GM21529 (cell line): ENCODE measurements around the gene PTTG1IP.

ENCODE experiments used
- ATAC-seq: cut with Tn5 transposase; IDR thresholded peaks from one replicate; pipeline ENCODE4 v1.9.1; 2021; ENCODE audit not compliant: unreplicated experiment

PTTG1IP gene

DNA sequence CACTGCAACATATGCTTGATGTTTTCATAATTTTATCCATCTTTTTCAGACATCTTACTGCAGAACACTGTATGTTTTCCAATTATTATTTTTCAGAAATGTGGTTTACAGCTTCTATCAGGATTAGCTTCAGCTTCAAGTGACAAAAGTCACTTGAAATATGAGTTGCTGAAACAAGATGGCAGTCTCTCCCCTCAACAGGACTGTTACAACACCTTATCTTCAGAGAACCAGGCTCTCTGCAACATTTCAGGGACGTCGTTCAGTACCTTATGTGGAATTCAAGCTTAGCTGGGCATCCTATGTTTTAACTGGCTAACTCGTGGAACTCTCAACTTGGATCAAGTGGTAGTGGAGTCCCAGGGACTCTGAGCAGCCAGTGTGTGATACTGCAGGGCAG lies 69.8 kb downstream of the PTTG1IP start:
- no peak for ATAC-seq

DNA sequence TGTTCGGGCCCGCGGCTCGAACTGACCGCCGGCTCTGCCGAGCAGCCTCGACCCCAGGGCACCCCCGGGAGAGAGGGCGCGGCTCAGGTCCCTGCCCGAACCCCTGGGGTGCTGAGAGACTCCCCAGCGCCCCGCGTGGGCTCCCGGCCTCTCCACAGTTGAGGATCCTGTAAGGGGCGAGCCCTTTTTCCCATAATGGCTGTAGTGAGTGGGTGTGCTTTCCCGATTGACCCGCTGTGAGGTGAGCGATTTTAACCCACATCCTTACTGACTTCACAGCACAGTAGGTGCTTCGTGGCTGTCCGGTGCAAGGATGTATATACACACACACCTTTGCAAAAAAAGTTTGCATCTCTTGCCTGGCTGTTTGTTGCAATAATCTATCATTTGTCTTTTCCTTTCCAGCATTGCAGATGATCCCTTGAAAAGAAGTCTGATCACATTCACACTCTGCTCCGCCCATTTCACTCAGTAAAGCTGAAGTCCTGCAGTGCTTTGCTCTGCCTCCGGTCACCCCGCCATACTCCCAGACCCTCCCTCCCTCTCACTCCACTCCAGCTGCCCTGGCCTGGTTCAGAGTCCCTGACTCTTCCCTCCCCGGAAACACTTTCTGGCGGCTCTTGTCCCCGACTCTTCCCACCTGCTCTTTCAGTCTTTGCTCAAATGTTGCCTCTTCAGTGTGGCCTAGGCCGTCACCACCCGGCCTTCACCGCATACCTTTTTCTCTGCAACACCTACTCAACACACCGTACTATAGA lies 70.9 kb downstream of the PTTG1IP start:
- ATAC-seq, result peak; percentile 9

DNA sequence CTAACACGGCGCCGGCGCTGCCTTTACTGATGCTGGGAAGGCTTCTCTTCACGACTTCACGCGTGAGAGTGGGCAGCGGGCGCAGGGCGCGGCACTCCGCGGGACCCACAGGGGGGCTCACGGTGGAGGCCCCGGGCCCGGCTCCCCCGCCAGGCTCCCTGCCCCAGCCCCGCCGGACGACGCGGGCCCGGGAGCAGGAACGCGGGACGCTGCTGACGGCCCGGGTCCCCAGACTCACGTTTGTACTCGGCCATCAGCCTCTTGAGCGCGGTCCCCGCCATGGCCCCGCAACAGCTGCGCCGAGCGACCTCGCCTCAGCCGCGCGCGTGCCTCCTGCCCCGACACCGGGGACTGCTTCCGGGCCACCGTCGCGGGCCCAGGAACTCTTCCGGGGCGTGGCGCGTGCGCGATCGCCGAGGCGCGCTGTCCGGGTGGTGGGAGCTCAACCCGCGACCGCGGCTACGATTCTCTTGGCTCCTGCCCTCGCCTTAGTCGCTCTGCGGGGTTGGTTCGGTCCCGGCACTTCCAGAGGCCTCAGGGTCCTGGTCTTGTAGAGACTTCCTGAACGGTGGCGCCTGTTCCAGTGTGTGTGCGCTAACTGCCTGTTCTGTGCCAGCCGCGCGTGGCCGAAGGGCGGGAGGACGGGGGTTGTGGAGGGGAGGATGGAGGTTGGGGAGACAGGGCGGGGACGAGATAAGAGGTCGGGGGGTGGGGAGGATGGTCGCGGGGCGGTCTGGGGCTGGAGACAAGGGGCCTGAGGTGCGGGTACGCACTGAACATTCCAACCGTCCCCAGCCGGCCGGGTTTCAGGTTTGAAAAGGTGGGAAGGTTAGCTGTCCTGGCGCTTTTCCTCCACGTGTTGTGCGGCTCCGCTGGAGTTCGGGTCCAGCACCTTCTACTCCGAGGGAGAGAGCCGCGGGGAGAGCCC lies 71.8 kb downstream of the PTTG1IP start, which contains the start of gene UBE2G2:
UBE2G2 (minus strand) TSS at position 353 of the 928 bp plus-strand sequence; CDS start at position 281, 72 bp downstream.
- ATAC-seq, result peak; percentile 79

DNA sequence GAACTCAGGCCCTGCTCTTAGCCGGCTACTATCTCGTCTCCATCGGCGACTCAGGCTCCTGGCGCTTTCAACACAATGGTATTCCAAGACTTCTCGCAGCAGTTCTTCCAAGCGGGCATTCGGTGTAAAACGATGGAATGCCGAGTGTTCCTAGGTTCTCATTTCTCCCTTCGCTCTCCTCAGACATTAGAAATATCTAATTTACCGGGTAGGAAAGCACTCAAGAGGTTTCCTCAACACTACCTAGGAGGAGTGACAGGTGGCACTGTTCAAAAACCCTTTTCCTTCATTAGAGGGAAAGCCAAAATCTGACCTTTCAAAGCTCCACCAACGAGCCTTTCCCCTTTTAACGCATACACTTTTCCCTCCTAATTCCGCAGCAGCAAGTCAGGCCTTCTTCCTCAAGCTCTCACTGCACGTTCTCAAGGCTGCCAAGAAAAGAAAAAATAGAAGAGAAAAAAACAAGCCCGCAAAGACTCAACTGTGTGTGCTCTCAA lies 72.5 kb downstream of the PTTG1IP start:
- peak; percentile 41 for ATAC-seq

DNA sequence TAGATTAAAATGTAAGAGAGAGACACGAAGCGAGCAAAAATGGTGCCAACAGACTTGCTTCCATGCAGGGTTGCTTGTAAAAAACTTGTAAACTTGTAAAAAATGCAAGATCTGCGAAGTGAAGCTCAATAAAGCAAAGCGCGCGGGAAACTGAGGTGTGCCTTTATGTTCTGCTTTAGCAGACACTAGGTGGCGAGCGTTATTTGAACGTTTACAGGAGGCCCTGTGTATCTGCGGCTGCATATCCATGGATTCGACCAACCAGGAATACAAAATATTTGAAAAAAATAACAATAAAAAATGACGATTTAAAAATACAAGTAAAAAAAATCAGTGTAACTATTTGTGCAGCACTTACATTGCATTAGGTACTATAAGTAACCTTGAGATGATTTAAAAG lies 73.4 kb downstream of the PTTG1IP start:
- ATAC-seq, result no peak

DNA sequence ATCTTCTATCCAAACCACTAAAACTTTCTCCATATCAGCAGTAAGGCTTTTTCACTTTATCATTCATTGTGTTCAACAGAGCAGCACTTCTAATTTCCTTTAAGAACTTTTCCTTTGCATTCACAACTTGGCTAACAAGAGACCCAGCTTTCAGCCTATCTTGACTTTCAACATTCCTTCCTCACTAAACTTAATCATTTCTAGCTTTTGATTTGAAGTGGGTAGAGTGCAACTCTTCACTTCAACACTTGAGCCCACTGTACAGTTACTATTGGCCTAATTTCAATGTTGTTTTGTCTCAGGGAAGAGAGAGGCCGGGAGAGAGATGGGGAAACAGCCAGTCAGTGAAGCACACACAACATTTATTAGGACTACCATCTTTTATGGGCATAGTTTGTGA lies 73.8 kb downstream of the PTTG1IP start:
- ATAC-seq, result no peak
